Lung (tissue), 12 donors: Measurements from ENCODE around the gene CCDC85C. TPM values are rescaled to one million over a fixed set of nuclear protein-coding genes. Genes with fewer than 3 reads are reported as not detected.

Experiments
- ATAC-seq: fragments of 200-7000 bp; cut with Tn5 transposase; one replicate; pipeline ENCODE4 v1.9.1; 2020; ENCODE audit warnings: moderate number of reproducible peaks; ENCODE audit not compliant: insufficient read depth, low FRiP score
- DNase-seq, 3 donors: peaks; one replicate each; pipeline ENCODE4 v3.0.0-alpha.2; 2013 to 2017
- H3K27ac ChIP-seq, 2 donors: one replicate each; pipeline ENCODE4 v1.5.1; 2013; ENCODE audit warnings: mild to moderate bottlenecking in 2 of 2, moderate library complexity in 2 of 2, control low read depth in 1 of 2, inconsistent platforms in 1 of 2, low read depth in 1 of 2, low read length in 1 of 2
- H3K27me3 ChIP-seq, 3 donors: one replicate each; pipeline ENCODE4 v1.5.1; 2013; ENCODE audit warnings: low read length in 2 of 3; ENCODE audit not compliant: control insufficient read depth in 3 of 3, insufficient read depth in 3 of 3
- H3K36me3 ChIP-seq, 4 donors: one replicate each; pipeline ENCODE4 v1.5.1; 2013; ENCODE audit warnings: low read length in 4 of 4, mild to moderate bottlenecking in 1 of 4, moderate library complexity in 1 of 4; ENCODE audit not compliant: control insufficient read depth in 4 of 4, insufficient read depth in 4 of 4
- H3K4me1 ChIP-seq, 5 donors: one replicate each; pipeline ENCODE4 v1.5.1; 2013; ENCODE audit warnings: low read length in 5 of 5, mild to moderate bottlenecking in 2 of 5, moderate library complexity in 1 of 5; ENCODE audit not compliant: control insufficient read depth in 5 of 5, insufficient read depth in 5 of 5
- H3K4me3 ChIP-seq: one replicate; pipeline ENCODE4 v1.5.1; 2013; ENCODE audit warnings: mild to moderate bottlenecking, control low read depth, moderate library complexity
- H3K9ac ChIP-seq, 2 donors: one replicate each; pipeline ENCODE4 v1.5.1; 2013; ENCODE audit warnings: low read length in 2 of 2, control low read depth in 1 of 2; ENCODE audit not compliant: insufficient read depth in 1 of 2
- H3K9me3 ChIP-seq, 4 donors: one replicate each; pipeline ENCODE4 v1.5.1; 2013; ENCODE audit warnings: low read length in 3 of 4, mild to moderate bottlenecking in 1 of 4, moderate library complexity in 1 of 4; ENCODE audit not compliant: control insufficient read depth in 4 of 4, insufficient read depth in 3 of 4
- WGBS, 2 donors: extraction: QIAGEN DNeasy Blood & Tissue Kit; methylation state at CpG; one replicate each; pipeline ENCODE4 v1.1.7; 2013; 5-methylcytosine and 5-hydroxymethylcytosine counted together
- polyA plus RNA-seq, 2 donors: library from polyadenylated mRNA; stranded (reverse); fragments of 200-250 nt; gene quantifications; one replicate each; pipeline ENCODE4 v1.2.1, GENCODE V29; 2013
- total RNA-seq, 2 donors: library from RNA; depleted of rRNA in 1 of 2; stranded (reverse); fragments of >200 nt in 1 of 2; gene quantifications; one replicate each; pipeline ENCODE4 v1.2.1, GENCODE V29; 2014 to 2021
- TF ChIP-seq, protein P1 (sequence below): IDR thresholded peaks from 2 replicates; pipeline ENCODE4 v1.5.1; 2012; ENCODE audit warnings: mild to moderate bottlenecking; ENCODE audit errors: control extremely low read depth, extremely low read depth
- donor health status: control.
- donor health status: control.
- donor health status: Bipolar disorder and iron deficiency.
- donor health status: healthy.
- donor health status: DM: yes; HTN: yes; CAD: no.

The CCDC85C gene
- total and polyA plus RNA-seq, 4 donors: 2.8 to 19.8 (median 17.6) TPM

DNA sequence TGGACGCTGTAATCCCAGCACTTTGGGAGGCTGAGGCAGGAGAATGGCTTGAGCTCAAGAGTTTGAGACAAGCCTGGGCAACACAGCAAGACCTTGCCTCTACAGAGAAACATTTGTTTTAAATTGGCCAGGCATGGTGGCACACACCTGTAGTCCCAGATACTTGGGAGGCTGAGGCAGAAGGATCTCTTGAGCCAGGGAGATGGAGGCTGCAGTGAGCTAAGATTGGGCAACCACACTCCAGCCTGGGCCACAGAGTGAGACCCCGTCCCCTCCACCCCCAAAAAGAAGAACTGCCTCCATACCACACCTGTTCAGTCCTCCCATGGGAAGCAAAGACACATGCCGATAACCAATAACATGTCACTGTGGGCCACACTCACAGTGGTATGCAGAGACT lies 19.2 kb downstream of the CCDC85C start:
- no peaks in the 10 kb centered on the region for H3K27me3 ChIP-seq
- no peak overlapping the region for H3K27ac ChIP-seq
- no peaks in the 10 kb centered on the region for H3K9me3 ChIP-seq
- H3K36me3 ChIP-seq: peaks cover 0 to 2% (median 0%) of the 10 kb centered on the region in 4 donors
- H3K4me1 ChIP-seq: peaks cover 0 to 28% (median 11%) of the 10 kb centered on the region in 5 donors
- H3K4me3 ChIP-seq: no peak overlapping the region
- DNase-seq (no peak), ATAC-seq (no peak)
- TF ChIP-seq, protein P1, sequence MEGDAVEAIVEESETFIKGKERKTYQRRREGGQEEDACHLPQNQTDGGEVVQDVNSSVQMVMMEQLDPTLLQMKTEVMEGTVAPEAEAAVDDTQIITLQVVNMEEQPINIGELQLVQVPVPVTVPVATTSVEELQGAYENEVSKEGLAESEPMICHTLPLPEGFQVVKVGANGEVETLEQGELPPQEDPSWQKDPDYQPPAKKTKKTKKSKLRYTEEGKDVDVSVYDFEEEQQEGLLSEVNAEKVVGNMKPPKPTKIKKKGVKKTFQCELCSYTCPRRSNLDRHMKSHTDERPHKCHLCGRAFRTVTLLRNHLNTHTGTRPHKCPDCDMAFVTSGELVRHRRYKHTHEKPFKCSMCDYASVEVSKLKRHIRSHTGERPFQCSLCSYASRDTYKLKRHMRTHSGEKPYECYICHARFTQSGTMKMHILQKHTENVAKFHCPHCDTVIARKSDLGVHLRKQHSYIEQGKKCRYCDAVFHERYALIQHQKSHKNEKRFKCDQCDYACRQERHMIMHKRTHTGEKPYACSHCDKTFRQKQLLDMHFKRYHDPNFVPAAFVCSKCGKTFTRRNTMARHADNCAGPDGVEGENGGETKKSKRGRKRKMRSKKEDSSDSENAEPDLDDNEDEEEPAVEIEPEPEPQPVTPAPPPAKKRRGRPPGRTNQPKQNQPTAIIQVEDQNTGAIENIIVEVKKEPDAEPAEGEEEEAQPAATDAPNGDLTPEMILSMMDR: no peak
- WGBS, 2 donors: 78 to 83% methylated on average over 3 of the region's 3 CpGs
- H3K9ac ChIP-seq: no peak overlapping the region

- DNase-seq: no peak
- Histone ChIP-seq H3K27ac (no peak overlapping the region), H3K9me3 (no peaks in the 10 kb centered on the region), H3K27me3 (no peaks in the 10 kb centered on the region), H3K4me3 (no peak overlapping the region), H3K9ac (no peak overlapping the region), H3K4me1 (peaks cover 4 to 34% (median 14%) of the 10 kb centered on the region in 5 donors), H3K36me3 (peaks cover 0 to 2% (median 0%) of the 10 kb centered on the region in 4 donors)
- 94 to 96% methylated on average over 11 of the region's 11 CpGs for WGBS, 2 donors
- ATAC-seq: no peak
- TF ChIP-seq, protein P1: no peak
Observed at GRCh38 chr14:99581938-99582337, 22.1 kb downstream of the CCDC85C start.

DNA sequence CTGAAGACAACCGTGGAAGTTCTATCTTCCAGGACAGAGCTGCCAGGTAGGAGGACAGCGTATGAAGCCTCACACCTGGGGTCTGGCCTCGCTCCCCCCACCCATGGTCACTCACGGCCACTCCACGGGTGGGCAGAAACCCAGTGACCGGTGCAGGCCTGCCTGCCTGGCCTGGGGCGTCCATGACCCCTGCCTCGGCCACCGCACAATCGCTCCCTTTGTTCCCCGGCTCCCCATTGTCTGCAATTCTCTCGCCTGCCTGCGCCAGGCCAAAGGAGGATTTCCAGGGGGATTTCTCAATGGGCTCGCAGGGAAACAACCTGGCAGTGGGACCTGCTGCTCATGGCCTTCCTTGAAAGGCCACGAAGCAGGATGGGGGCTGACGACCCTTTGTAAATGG lies 22.6 kb downstream of the CCDC85C start:
- no peak for DNase-seq
- H3K4me3 ChIP-seq: no peak overlapping the region
- no peaks in the 10 kb centered on the region for H3K9me3 ChIP-seq
- H3K36me3 ChIP-seq: peaks cover 0 to 2% (median 0%) of the 10 kb centered on the region in 4 donors
- H3K27me3 ChIP-seq: no peaks in the 10 kb centered on the region
- WGBS, 2 donors: 83 to 95% methylated on average over 16 of the region's 16 CpGs
- TF ChIP-seq, protein P1: no peak
- ATAC-seq: no peak
- no peak overlapping the region for H3K9ac ChIP-seq
- no peak overlapping the region for H3K27ac ChIP-seq
- peaks cover 2 to 38% (median 20%) of the 10 kb centered on the region in 5 donors for H3K4me1 ChIP-seq

DNA sequence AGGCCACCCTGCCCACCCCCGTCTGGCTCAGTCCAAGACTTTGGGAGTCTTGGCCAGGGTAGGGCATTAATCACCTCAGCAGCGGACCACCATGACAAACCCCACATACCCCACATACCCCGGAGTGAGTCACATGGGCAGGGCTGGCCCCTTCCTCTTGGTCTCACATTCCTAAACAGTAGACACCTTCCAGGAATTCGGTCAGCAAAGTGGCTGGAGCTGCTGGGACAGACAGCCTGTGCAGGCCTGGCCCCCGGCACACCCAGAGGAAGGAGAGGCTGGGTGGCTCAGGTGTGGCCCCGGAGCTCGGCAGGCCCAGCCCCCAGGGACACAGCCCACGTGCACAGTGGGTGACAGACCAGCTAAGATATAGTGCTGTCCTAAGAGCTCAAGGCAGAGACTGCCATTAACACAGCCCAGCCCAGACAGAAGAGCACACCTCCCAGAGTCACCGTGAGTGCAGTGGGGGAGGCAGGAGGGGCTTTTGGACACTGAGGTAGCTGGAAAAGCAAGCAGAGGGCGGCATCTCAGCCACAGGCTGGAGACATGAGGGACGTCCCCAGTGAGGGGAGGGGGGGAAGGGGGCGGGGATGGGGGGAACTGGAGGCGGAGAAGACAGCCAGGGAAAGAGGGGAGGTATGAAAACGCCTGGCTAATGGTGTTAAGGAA lies 24.0 kb downstream of the CCDC85C start:
- ATAC-seq (peak; percentile 72), DNase-seq (peak in 2 of 3 donors; percentile 61 to 70)
- H3K9ac ChIP-seq: peak overlapping the region in 1 of 2 donors; percentile 37
- no peak overlapping the region for H3K4me3 ChIP-seq
- 46 to 69% methylated on average over 14 of the region's 14 CpGs for WGBS, 2 donors
- H3K27me3 ChIP-seq: no peaks in the 10 kb centered on the region
- TF ChIP-seq, protein P1: no peak
- no peaks in the 10 kb centered on the region for H3K9me3 ChIP-seq
- peaks cover 0 to 2% (median 0%) of the 10 kb centered on the region in 4 donors for H3K36me3 ChIP-seq
- peaks cover 7 to 50% (median 33%) of the 10 kb centered on the region in 5 donors for H3K4me1 ChIP-seq
- peak overlapping the region; percentile 75 to 87 for H3K27ac ChIP-seq
